ENCODE results near the gene SMARCA4.

- no peak for TF ChIP-seq POLR2A (IDR thresholded peaks at IDR 0.05)
- no peak for TF ChIP-seq CTCF (IDR thresholded peaks at IDR 0.05)
These were observed 67.3 kb downstream of the SMARCA4 start for GRCh38 chr19:11028146-11028545.

Data from right lobe of liver (tissue), 4 donors.